GM13977 (cell line): ENCODE data around the gene SLC9A2.

ENCODE experiments used
- DNase-seq: peaks from one replicate; pipeline ENCODE4 v3.0.0; 2012; ENCODE audit warnings: low spot score
- in situ Hi-C: fragments of 300-500 bp; cut with MboI; formaldehyde crosslinking; loops from one replicate; pipeline ENCODE4 v1.12.0; 2022; ENCODE audit warnings: low sequenced_read_pairs, low pct_unique_long_range_greater_than_20kb, mixed read lengths, inconsistent platforms; ENCODE audit not compliant: unreplicated experiment
- TF ChIP-seq, protein P1 (sequence below): IDR thresholded peaks from 2 replicates; pipeline ENCODE4 v1.5.1; 2012; ENCODE audit warnings: mild to moderate bottlenecking, control low read depth; ENCODE audit not compliant: insufficient read depth; ENCODE audit errors: extremely low read depth, missing control alignments

Gene SLC9A2

DNA sequence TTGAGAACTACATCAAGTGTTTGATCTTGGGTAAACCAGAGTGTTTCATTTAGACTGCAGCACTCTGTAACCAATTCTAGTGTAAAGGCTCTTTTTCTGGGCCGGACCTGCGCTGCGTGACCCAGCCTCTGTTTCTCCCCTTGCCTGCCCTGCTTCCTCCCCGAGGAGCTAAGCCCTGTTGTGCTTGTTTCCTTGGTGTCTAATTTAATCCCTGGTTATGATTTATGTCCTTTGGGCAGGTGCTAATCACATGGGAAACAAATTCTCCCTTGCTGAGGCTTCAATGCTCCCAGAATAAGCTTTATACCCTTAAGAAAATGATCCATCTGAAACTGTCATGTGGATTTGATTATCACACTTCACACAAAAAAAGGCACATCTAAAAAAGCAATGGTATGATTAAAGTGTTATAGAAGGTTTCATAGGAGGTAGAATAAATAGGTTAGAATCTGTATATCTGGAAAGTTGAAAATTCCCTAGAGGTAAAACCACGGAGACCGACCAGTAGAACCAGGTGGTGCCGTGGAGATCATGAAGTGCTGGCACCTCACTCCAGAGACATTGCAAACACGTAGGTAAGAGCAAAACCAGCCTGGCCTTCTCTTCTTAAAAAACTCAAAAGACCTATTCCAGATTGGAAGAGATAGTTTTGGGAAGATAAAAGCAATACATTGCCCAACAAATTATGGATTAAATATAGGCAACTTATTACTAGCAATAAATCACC, 31.0 kb upstream of the SLC9A2 start:
- TF ChIP-seq, protein P1, sequence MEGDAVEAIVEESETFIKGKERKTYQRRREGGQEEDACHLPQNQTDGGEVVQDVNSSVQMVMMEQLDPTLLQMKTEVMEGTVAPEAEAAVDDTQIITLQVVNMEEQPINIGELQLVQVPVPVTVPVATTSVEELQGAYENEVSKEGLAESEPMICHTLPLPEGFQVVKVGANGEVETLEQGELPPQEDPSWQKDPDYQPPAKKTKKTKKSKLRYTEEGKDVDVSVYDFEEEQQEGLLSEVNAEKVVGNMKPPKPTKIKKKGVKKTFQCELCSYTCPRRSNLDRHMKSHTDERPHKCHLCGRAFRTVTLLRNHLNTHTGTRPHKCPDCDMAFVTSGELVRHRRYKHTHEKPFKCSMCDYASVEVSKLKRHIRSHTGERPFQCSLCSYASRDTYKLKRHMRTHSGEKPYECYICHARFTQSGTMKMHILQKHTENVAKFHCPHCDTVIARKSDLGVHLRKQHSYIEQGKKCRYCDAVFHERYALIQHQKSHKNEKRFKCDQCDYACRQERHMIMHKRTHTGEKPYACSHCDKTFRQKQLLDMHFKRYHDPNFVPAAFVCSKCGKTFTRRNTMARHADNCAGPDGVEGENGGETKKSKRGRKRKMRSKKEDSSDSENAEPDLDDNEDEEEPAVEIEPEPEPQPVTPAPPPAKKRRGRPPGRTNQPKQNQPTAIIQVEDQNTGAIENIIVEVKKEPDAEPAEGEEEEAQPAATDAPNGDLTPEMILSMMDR, result no peak
- in situ Hi-C loops, result no loop called here
- no peak for DNase-seq

DNA sequence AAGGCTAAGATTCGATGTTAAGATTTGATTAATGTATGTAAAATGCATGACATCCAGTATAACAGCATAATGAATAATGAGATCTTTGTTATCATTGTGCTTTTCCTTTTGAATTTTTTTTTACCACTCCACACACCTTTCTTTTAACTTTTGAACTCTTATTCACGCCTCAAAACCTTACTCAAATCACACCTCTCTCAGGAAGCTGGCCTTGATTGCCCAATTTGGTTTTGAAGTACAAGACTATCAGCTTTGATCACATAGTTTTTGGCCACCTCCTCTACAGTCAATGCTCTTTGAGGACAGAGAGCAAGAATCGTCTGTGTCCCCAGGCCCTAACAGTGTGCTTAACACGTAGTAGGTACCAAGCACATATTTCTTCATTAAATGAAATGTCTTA, 29.9 kb upstream of the SLC9A2 start:
- in situ Hi-C loops, result no loop called here
- TF ChIP-seq, protein P1, result no peak
- no peak for DNase-seq

DNA sequence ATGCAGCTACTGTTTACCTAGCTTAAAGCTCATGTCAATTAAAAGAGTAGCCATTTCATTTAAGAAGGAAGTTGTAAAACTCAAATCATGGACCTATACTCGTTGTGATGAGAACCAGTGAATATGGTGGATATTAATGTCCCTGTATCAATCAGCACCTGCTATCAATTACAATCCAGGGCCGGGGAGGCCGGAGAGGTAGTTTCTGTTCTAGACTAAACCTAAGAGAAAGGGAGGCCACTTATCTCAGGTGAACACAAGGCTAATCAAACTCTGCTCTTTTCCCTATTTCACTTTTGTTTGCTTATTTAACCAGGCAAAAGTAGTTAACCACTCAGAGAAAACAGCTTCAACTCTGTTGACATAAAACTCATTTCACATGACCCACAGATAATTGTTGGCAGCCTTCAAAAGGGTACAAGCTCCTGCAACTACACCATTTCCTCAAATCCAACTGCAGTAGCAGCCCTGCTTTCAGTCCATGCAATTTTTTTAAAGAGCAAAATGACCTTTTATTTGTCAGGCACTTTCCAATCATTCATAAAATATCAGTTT, 27.8 kb upstream of the SLC9A2 start:
- DNase-seq, result no peak
- TF ChIP-seq, protein P1, result no peak
- in situ Hi-C loops, result no loop called here

DNA sequence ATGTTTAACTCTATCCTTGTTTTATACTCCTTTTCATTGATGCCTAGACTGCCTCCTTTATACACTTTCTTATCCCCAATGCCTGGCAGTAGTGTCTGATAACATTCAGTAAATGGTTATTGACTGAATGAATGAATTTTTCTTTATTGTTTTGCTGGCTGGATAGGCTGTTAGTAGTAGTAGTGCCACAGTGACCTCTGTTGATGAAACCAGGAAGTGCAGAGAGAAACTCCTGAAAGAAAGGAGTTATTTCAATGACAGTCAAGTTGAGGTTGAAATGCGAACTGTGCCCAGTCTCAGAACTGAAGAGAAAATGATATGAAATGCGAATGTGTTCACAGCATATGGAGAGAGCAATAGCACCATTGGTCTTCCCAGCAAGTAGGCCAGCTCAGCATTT, 26.8 kb upstream of the SLC9A2 start:
- TF ChIP-seq, protein P1, result peak; percentile 39
- in situ Hi-C loops, result no loop called here
- DNase-seq, result no peak

DNA sequence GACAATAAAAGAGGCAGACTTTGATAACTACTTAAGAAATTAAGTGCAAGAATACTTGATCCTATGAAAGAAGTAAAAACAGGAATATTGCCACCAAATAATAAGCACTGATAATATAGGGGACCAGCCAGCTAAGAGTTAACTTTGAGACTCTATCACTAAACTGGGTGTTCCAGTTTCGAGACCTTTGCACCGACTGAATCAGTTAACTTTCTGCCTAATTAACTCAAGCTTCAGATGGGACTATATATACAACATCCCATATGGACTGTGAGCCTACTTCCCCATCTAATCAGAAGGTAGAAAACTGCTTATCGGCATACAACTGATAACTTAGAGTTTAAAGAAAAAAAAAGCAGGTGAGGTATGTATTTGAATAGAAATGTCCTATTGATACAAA, 25.8 kb upstream of the SLC9A2 start:
- TF ChIP-seq, protein P1, result no peak
- DNase-seq, result no peak
- in situ Hi-C loops, result no loop called here

DNA sequence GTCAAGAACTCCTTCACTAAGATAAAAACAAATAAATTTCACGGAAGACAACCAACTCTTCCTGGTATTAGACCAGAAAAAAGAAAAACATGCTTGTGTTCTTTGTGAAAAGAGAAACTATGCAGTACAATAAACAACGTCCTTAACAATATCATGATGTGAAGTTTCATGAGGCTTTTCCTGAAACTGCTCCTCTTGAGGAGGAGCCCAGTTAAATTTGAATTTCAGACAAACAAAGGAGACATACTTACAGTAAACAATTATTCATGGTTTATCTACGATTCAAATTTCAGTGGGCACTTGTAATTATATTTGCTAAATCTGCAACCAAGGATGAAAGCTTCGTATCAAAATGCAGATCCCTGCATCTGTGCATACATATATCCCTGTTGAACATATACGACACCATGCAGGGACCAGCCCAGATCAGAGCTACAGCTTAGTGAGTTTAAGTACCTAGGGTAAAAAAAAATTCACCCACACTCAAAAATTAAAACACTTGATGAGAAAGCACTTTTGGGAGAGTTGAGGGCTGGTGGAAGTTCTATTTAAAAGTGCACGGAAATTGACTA, 24.8 kb upstream of the SLC9A2 start:
- in situ Hi-C loops, result no loop called here
- TF ChIP-seq, protein P1, result no peak

More for the DNA sequence above, 24.8 kb upstream of the SLC9A2 start:
- no peak for DNase-seq
